K562 (cell line): ENCODE measurements around the gene DNAJC6. TPM values are rescaled to one million over a fixed set of nuclear protein-coding genes. Genes with fewer than 3 reads are reported as not detected.
A peak's percentile ranks its signal among the peaks of the same experiment; 100 is the strongest.

Source experiments
- ATAC-seq: fragments of 200-7000 bp; cut with Tn5 transposase; 3 replicates; pipeline ENCODE4 v1.9.1; 2020; ENCODE audit warnings: moderate library complexity
- BruUV-seq: library from RNA; stranded (reverse); fragments of 400-500 nt; replicated peaks from 2 replicates; lab custom pipeline; 2021; lab: Mats Ljungman, UMichigan
- CTCF ChIA-PET: fragments of 300-600 bp; formaldehyde crosslinking; extraction: SDS; loops from one replicate; lab custom pipeline; 2021; ENCODE audit warnings: low intra/inter-chr PET ratio; lab: Yijun Ruan, JAX
- POLR2A ChIA-PET: fragments of 300-600, 350-650 bp; sonication (Branson Sonifier 250); formaldehyde crosslinking; extraction: SDS; loops from one replicate; lab custom pipeline; 2021; ENCODE audit warnings: antibody characterized with exemption, inconsistent platforms; lab: Yijun Ruan, JAX
- DNase-seq, 4 experiments: peaks; one replicate each; pipeline versions ENCODE4 v3.0.0 to v3.0.0-alpha.2; 2011 to 2018; ENCODE audit warnings: low spot score in 3 of 4, mixed read lengths in 3 of 4; ENCODE audit errors: extremely low read depth in 1 of 4
- FAIRE-seq: peaks from 2 replicates; lab custom pipeline; 2011; peaks lifted over from hg19 to GRCh38; lab: Jason Lieb, UNC
- H2AFZ ChIP-seq: 2 replicates; pipeline ENCODE4 v1.6.0; 2011; ENCODE audit warnings: low read depth, low read length, control low read depth, inconsistent platforms
- H3K27ac ChIP-seq: fragments of 200-600 bp; 3 replicates; pipeline ENCODE4 v1.8.0; 2011; ENCODE audit warnings: low read depth, mild to moderate bottlenecking, control low read depth, inconsistent platforms, low read length, moderate library complexity, mixed read lengths; ENCODE audit errors: extremely low read depth
- H3K27me3 ChIP-seq, 2 experiments: fragments of 300-600 bp in 1 of 2; 2 replicates in 1 of 2; 3 replicates in 1 of 2; pipeline versions ENCODE4 v1.6.0 to v1.8.0; 2011; ENCODE audit warnings: inconsistent platforms in 2 of 2, low read length in 2 of 2, mild to moderate bottlenecking in 1 of 2, mixed read lengths in 1 of 2, moderate library complexity in 1 of 2; ENCODE audit not compliant: control insufficient read depth in 2 of 2, insufficient read depth in 2 of 2
- H3K36me3 ChIP-seq: fragments of 300-600 bp; 3 replicates; pipeline ENCODE4 v1.8.0; 2011; ENCODE audit warnings: mild to moderate bottlenecking, low read length, inconsistent platforms; ENCODE audit not compliant: control insufficient read depth, insufficient read depth
- H3K4me1 ChIP-seq, 2 experiments: fragments of 200-600 bp in 1 of 2; replicated peaks in 1 of 2; 2 replicates in 1 of 2; 3 replicates in 1 of 2; pipeline versions ENCODE4 v1.5.1 to v1.8.0; 2011; ENCODE audit warnings: inconsistent platforms in 2 of 2, low read length in 2 of 2, mild to moderate bottlenecking in 1 of 2, mixed read lengths in 1 of 2, moderate library complexity in 1 of 2; ENCODE audit not compliant: control insufficient read depth in 2 of 2, insufficient read depth in 2 of 2
- H3K4me2 ChIP-seq: 2 replicates; pipeline ENCODE4 v1.6.1; 2011; ENCODE audit warnings: low read length, control low read depth, inconsistent platforms, mixed read lengths; ENCODE audit not compliant: insufficient read depth
- H3K4me3 ChIP-seq: fragments of 200-600 bp; sonication (generic), shearing (Covaris generic); 2 replicates; pipeline ENCODE4 v1.5.1; 2016; ENCODE audit warnings: control low read depth, inconsistent platforms
- H3K79me2 ChIP-seq: fragments of 200-600 bp; 3 replicates; pipeline ENCODE4 v1.8.0; 2011; ENCODE audit warnings: low read length, inconsistent platforms; ENCODE audit not compliant: control insufficient read depth, insufficient read depth
- H3K9ac ChIP-seq, 2 experiments: 2 replicates each; pipeline versions ENCODE4 v1.6.0 to v1.6.1; 2011; ENCODE audit warnings: low read depth in 2 of 2, low read length in 2 of 2, control low read depth in 1 of 2, inconsistent platforms in 1 of 2, mild to moderate bottlenecking in 1 of 2, mixed read lengths in 1 of 2; ENCODE audit not compliant: insufficient read depth in 1 of 2
- H3K9me1 ChIP-seq: one replicate; pipeline ENCODE4 v1.6.0; 2011; ENCODE audit warnings: inconsistent platforms, mild to moderate bottlenecking, low read length, moderate library complexity; ENCODE audit not compliant: control insufficient read depth, insufficient read depth
- H3K9me3 ChIP-seq: replicated peaks from 2 replicates; pipeline ENCODE4 v1.5.1; 2011; ENCODE audit warnings: low read depth, low read length, inconsistent platforms; ENCODE audit not compliant: control insufficient read depth, insufficient read depth
- H4K20me1 ChIP-seq: replicated peaks from 2 replicates; pipeline ENCODE4 v1.6.1; 2011; ENCODE audit warnings: low read length, inconsistent platforms, mixed read lengths; ENCODE audit not compliant: control insufficient read depth, insufficient read depth
- BRCA1 ChIP-seq, 2 experiments: fragments of 450-650 bp in 1 of 2; sonication (generic) in 1 of 2; formaldehyde crosslinking in 1 of 2; IDR thresholded peaks; 2 replicates each; pipeline versions ENCODE4 v1.5.0 to v1.6.1; 2017 to 2020; ENCODE audit warnings: mild to moderate bottlenecking in 1 of 2, missing genetic modification reagents in 1 of 2
- CXXC5 ChIP-seq: fragments of 250-450 bp; sonication (Bioruptor Pico); IDR thresholded peaks from 2 replicates; pipeline ENCODE4 v1.8.0; 2022; ENCODE audit warnings: inconsistent platforms, mild to moderate bottlenecking, moderate library complexity
- ETV1 ChIP-seq: fragments of 450-650 bp; conservative IDR thresholded peaks from 2 replicates; pipeline ENCODE4 v1.6.1; 2016; ENCODE audit warnings: missing genetic modification characterization, control low read depth, low read depth, missing compliant biosample characterization
- NR3C1 ChIP-seq: sonication (generic); formaldehyde crosslinking; IDR thresholded peaks from 2 replicates; pipeline ENCODE4 v1.8.1; 2022; ENCODE audit warnings: missing genetic modification reagents
- REST ChIP-seq, 2 experiments: fragments of 450-650 bp; formaldehyde crosslinking in 1 of 2; IDR thresholded peaks; 2 replicates each; pipeline versions ENCODE4 v1.4.0 to v1.6.1; 2014 to 2020; ENCODE audit warnings: mild to moderate bottlenecking in 2 of 2, borderline replicate concordance in 1 of 2, low read depth in 1 of 2
- TAF15 ChIP-seq: fragments of 200-400 bp; formaldehyde crosslinking; IDR thresholded peaks from 2 replicates; pipeline ENCODE4 v1.6.1; 2017; ENCODE audit warnings: mild to moderate bottlenecking, low read depth, low read length, moderate library complexity
- TFAP4 ChIP-seq: sonication (generic); formaldehyde crosslinking; IDR thresholded peaks from 2 replicates; pipeline ENCODE4 v1.8.0; 2022; ENCODE audit warnings: missing genetic modification reagents, mild to moderate bottlenecking, moderate library complexity, borderline replicate concordance
- THRB ChIP-seq: fragments of 450-650 bp; formaldehyde crosslinking; conservative IDR thresholded peaks from 2 replicates; pipeline ENCODE4 v1.4.0; 2022; ENCODE audit warnings: mild to moderate bottlenecking, missing genetic modification characterization
- ZBTB7A ChIP-seq: IDR thresholded peaks from 2 replicates; pipeline ENCODE4 v1.6.1; 2011; ENCODE audit warnings: low read depth, mild to moderate bottlenecking, low read length, moderate library complexity, borderline replicate concordance; ENCODE audit not compliant: control insufficient read depth
- WGBS: fragments of 100-300 bp; shearing (Covaris generic); methylation state at CpG from one replicate; pipeline ENCODE4 v1.1.6; 2016; ENCODE audit warnings: low coverage, mixed read lengths; ENCODE audit not compliant: insufficient coverage; ENCODE audit errors: missing lambda C conversion rate; 5-methylcytosine and 5-hydroxymethylcytosine counted together
- in situ Hi-C: fragments of 300-500 bp; cut with MboI; formaldehyde crosslinking; loops from 4 replicates; pipeline ENCODE4 v1.15.0; 2018; ENCODE audit warnings: inconsistent platforms, mixed read lengths
- intact Hi-C: fragments of 100-400 bp; cut with micrococcal nuclease; formaldehyde crosslinking; loops from 2 replicates; pipeline ENCODE4 v1.14.2; 2022
- polyA plus RNA-seq, 8 experiments: library from polyadenylated mRNA; depleted of rRNA in 4 of 8; stranded (reverse) in 5 of 8; unstranded in 3 of 8; fragments of >200 nt; fragmentation: Nextera tagmentation in 2 of 8; fragmentation: Illumina TruSeq in 1 of 8; extraction: Ambion mirVana in 2 of 8; extraction: Trizol in 1 of 8; gene quantifications; 2 replicates each; pipeline versions ENCODE4 v1.2.1 to v1.2.3, GENCODE V29; 2011 to 2014; ENCODE audit warnings: inconsistent platforms in 1 of 8, missing spikeins in 1 of 8
- total RNA-seq, 7 experiments: library from RNA; depleted of rRNA in 6 of 7; stranded (reverse); fragments of >200 nt in 6 of 7; fragmentation: Illumina TruSeq in 2 of 7; extraction: Trizol in 2 of 7; gene quantifications; 2 replicates each; pipeline versions ENCODE4 v1.2.1 to v1.2.3, GENCODE V29; 2011 to 2021; ENCODE audit warnings: low replicate concordance in 1 of 7

DNAJC6 gene
- total and polyA plus RNA-seq, 9 of the 15 experiments (the other 6 are each of a cell fraction or from before 2014, with no cell fraction given): 6.7 to 78.7 (median 28.0) TPM

- peak; percentile 68 to 98 (median 80) for DNase-seq
- TF ChIP-seq NR3C1 (CRISPR knock-in tag): no peak
- TF ChIP-seq TFAP4 (CRISPR knock-in tag): peak; percentile 89
- peak; percentile 68 for TF ChIP-seq CXXC5 (CRISPR knock-in tag)
- peak; percentile 65 for TF ChIP-seq ETV1 (tag)
- peak; percentile 67 for TF ChIP-seq REST (IDR thresholded peaks at IDR 0.05; ENCODE audit: borderline replicate concordance)
- TF ChIP-seq REST (CRISPR knock-in tag; IDR thresholded peaks at IDR 0.05; ENCODE audit: low read depth): no peak
- TF ChIP-seq ZBTB7A: peak; percentile 61; the same call in 1 of the 2 replicates
- TF ChIP-seq THRB (CRISPR knock-in tag): peak; percentile 31; the same call in 1 of the 2 replicates
- no peak for TF ChIP-seq TAF15
- no peak for TF ChIP-seq BRCA1 (IDR thresholded peaks at IDR 0.05)
- TF ChIP-seq BRCA1 (CRISPR knock-in tag; IDR thresholded peaks at IDR 0.05): no peak
Measured at GRCh38 chr1:65292861-65293593, 16.3 kb upstream of the DNAJC6 start.

More at GRCh38 chr1:65292861-65293593, 16.3 kb upstream of the DNAJC6 start:
- 8% methylated on average over 2 of the region's 2 CpGs for WGBS
- Histone ChIP-seq H3K9me3 (no peaks in the 10 kb centered on the region), H3K9me1 (no peaks in the 10 kb centered on the region), H3K4me2 (peak overlapping the region; percentile 59), H3K4me3 (no peak overlapping the region), H3K4me1 (peaks cover 28 to 52% of the 10 kb centered on the region in 2 experiments), H3K79me2 (peaks cover 89% of the 10 kb centered on the region), H4K20me1 (no peaks in the 10 kb centered on the region), H2AFZ (peak overlapping the region; percentile 18; the same call in 1 of the 2 replicates), H3K27ac (peak overlapping the region; percentile 96), H3K27me3 (no peaks in the 10 kb centered on the region), H3K9ac (peak overlapping the region; percentile 71 to 75; a peak in 3 of 4 replicates), H3K36me3 (peaks cover 15% of the 10 kb centered on the region)
- intact Hi-C loops (loop anchor here (1.0 to 5.0 kb wide), 8 partner anchors 16 to 188 kb away; partner anchors contain the start of genes DNAJC6, LEPR and LEPROT), in situ Hi-C loops (no loop called here)
- FAIRE-seq (peak; percentile 99), ATAC-seq (peak; percentile 95)
- BruUV-seq: no TSS peak
- ChIA-PET CTCF (no interaction called here), POLR2A (interaction anchor here (0.5 to 1.5 kb wide), 10 partner anchors 11 to 119 kb away, joined by 3 to 6 read pairs (median 4); partner anchors contain the start of gene DNAJC6)
